HEK293 (cell line): ENCODE data around the gene GUCY2D.

Experiments used
- CTCF ChIA-PET: fragments of 350-600 bp; formaldehyde crosslinking; extraction: SDS; loops from one replicate; lab custom pipeline; 2021; ENCODE audit warnings: antibody characterized with exemption; lab: Yijun Ruan, JAX
- POLR2A ChIA-PET: fragments of 300-600 bp; formaldehyde crosslinking; extraction: SDS; loops from one replicate; lab custom pipeline; 2020; ENCODE audit warnings: antibody characterized with exemption, inconsistent platforms; lab: Yijun Ruan, JAX
- H3K27ac ChIP-seq: fragments of 200-500 bp; sonication (Bioruptor generic); 2 replicates; pipeline ENCODE4 v1.5.1; 2014; ENCODE audit warnings: low read depth, low read length, control low read depth, inconsistent platforms; ENCODE audit errors: extremely low read depth
- H3K36me3 ChIP-seq, 2 experiments: fragments of 200-500 bp in 1 of 2; sonication (Bioruptor generic) in 1 of 2; 1 replicate in 1 of 2; 2 replicates in 1 of 2; pipeline ENCODE4 v1.5.1; 2014 to 2017; ENCODE audit warnings: inconsistent platforms in 2 of 2, low read length in 2 of 2; ENCODE audit not compliant: control insufficient read depth in 2 of 2, insufficient read depth in 1 of 2
- H3K4me1 ChIP-seq: fragments of 200-500 bp; sonication (Bioruptor generic); 2 replicates; pipeline ENCODE4 v1.5.1; 2014; ENCODE audit warnings: mild to moderate bottlenecking, low read length, inconsistent platforms; ENCODE audit not compliant: control insufficient read depth, insufficient read depth
- H3K4me3 ChIP-seq: 2 replicates; pipeline ENCODE4 v1.5.1; 2011; ENCODE audit warnings: low read depth, mild to moderate bottlenecking, control low read depth, low read length, moderate library complexity
- H3K9me3 ChIP-seq: fragments of 200-500 bp; sonication (Bioruptor generic); 2 replicates; pipeline ENCODE4 v1.5.1; 2014; ENCODE audit warnings: low read depth, low read length, inconsistent platforms; ENCODE audit not compliant: control insufficient read depth, insufficient read depth
- ELK4 ChIP-seq: IDR thresholded peaks from 2 replicates; pipeline ENCODE4 v1.6.1; 2011; ENCODE audit warnings: mild to moderate bottlenecking, low read depth, low read length, borderline replicate concordance
- GLIS1 ChIP-seq: fragments of 450-650 bp; formaldehyde crosslinking; IDR thresholded peaks from 2 replicates; pipeline ENCODE4 v1.5.1; 2016; ENCODE audit warnings: missing biosample characterization, missing genetic modification characterization
- TSHZ1 ChIP-seq: fragments of 450-650 bp; formaldehyde crosslinking; IDR thresholded peaks from 2 replicates; pipeline ENCODE4 v1.5.1; 2016; ENCODE audit warnings: missing biosample characterization, missing genetic modification characterization, borderline replicate concordance
- ZBTB21 ChIP-seq: fragments of 450-650 bp; formaldehyde crosslinking; IDR thresholded peaks from 2 replicates; pipeline ENCODE4 v1.5.1; 2017; ENCODE audit warnings: missing biosample characterization, missing genetic modification characterization
- ZBTB8A ChIP-seq: fragments of 450-650 bp; formaldehyde crosslinking; IDR thresholded peaks from 2 replicates; pipeline ENCODE4 v1.5.1; 2016; ENCODE audit warnings: missing biosample characterization, missing genetic modification characterization
- ZNF114 ChIP-seq: fragments of 450-650 bp; formaldehyde crosslinking; IDR thresholded peaks from 2 replicates; pipeline ENCODE4 v1.5.0; 2017; ENCODE audit warnings: missing biosample characterization, missing genetic modification characterization
- ZNF169 ChIP-seq: fragments of 450-650 bp; formaldehyde crosslinking; IDR thresholded peaks from 2 replicates; pipeline ENCODE4 v1.5.1; 2016; ENCODE audit warnings: missing biosample characterization, missing genetic modification characterization
- ZNF174 ChIP-seq: fragments of 450-650 bp; formaldehyde crosslinking; IDR thresholded peaks from 2 replicates; pipeline ENCODE4 v1.5.0; 2017; ENCODE audit warnings: missing biosample characterization, mild to moderate bottlenecking, missing genetic modification characterization
- ZNF214 ChIP-seq: fragments of 450-650 bp; formaldehyde crosslinking; IDR thresholded peaks from 2 replicates; pipeline ENCODE4 v1.5.1; 2017; ENCODE audit warnings: missing biosample characterization, mild to moderate bottlenecking, missing genetic modification characterization, borderline replicate concordance
- ZNF23 ChIP-seq: fragments of 450-650 bp; formaldehyde crosslinking; IDR thresholded peaks from 2 replicates; pipeline ENCODE4 v1.5.1; 2016; ENCODE audit warnings: missing biosample characterization, missing genetic modification characterization, borderline replicate concordance
- ZNF26 ChIP-seq: fragments of 450-650 bp; formaldehyde crosslinking; IDR thresholded peaks from 2 replicates; pipeline ENCODE4 v1.5.1; 2016; ENCODE audit warnings: missing biosample characterization, missing genetic modification characterization
- ZNF335 ChIP-seq: fragments of 450-650 bp; formaldehyde crosslinking; conservative IDR thresholded peaks from 2 replicates; pipeline ENCODE4 v1.5.1; 2016; ENCODE audit warnings: missing biosample characterization, missing genetic modification characterization
- ZNF37A ChIP-seq: fragments of 450-650 bp; IDR thresholded peaks from 2 replicates; pipeline ENCODE4 v1.5.1; 2018; ENCODE audit warnings: missing biosample characterization, missing genetic modification characterization
- ZNF398 ChIP-seq: fragments of 450-650 bp; formaldehyde crosslinking; IDR thresholded peaks from 2 replicates; pipeline ENCODE4 v1.5.1; 2017; ENCODE audit warnings: missing biosample characterization, missing genetic modification characterization
- ZNF423 ChIP-seq: fragments of 450-650 bp; formaldehyde crosslinking; IDR thresholded peaks from 2 replicates; pipeline ENCODE4 v1.5.1; 2016; ENCODE audit warnings: missing biosample characterization, missing genetic modification characterization
- ZNF791 ChIP-seq: fragments of 450-650 bp; formaldehyde crosslinking; IDR thresholded peaks from 2 replicates; pipeline ENCODE4 v1.5.1; 2016; ENCODE audit warnings: missing biosample characterization, missing genetic modification characterization

The GUCY2D gene

GRCh38 chr17:8032442-8032841, 30.0 kb downstream of the GUCY2D start (continued):
- no peak for TF ChIP-seq ZNF335 (tag by site-specific recombination)
- no peak for TF ChIP-seq GLIS1
- TF ChIP-seq TSHZ1 (tag by site-specific recombination): no peak
- TF ChIP-seq ZNF114: no peak

GRCh38 chr17:8038954-8039610, 36.7 kb downstream of the GUCY2D start, which contains the start of gene ALOX15B:
TSS of gene ALOX15B (plus strand) at chr17:8039059. CDS start at chr17:8039156, 97 bp downstream.
- no peak within 1 kb of the TSS for H3K27ac ChIP-seq
- ChIA-PET CTCF (interaction anchor here (0.6 to 4.6 kb wide), 3 partner anchors 20 to 76 kb away, joined by 3 to 134 read pairs (median 68); no protein-coding TSS in a partner anchor), POLR2A (no interaction called here)
- TF ChIP-seq ZNF791 (tag by site-specific recombination) (no peak), ZNF26 (tag by site-specific recombination) (no peak), ZBTB8A (tag by site-specific recombination) (no peak), ZNF214 (tag by site-specific recombination) (no peak), ZNF423 (tag by site-specific recombination) (no peak), ZNF398 (tag by site-specific recombination) (no peak), ZBTB21 (tag by site-specific recombination) (no peak), ZNF169 (tag by site-specific recombination) (no peak), ZNF23 (tag by site-specific recombination) (no peak), ZNF174 (tag by site-specific recombination) (no peak), ELK4 (no peak), ZNF37A (no peak)
- no peaks in the 10 kb centered on the region; a peak in 1 of 3 replicates for H3K36me3 ChIP-seq
- H3K4me1 ChIP-seq: no peaks in the 10 kb centered on the region
- H3K9me3 ChIP-seq: no peaks in the 10 kb centered on the region
- no peak within 1 kb of the TSS for H3K4me3 ChIP-seq
